Stimulated activated CD8-positive, alpha-beta memory T cell treated with anti-CD3 and anti-CD28 coated beads, Interleukin-15, amount 100 ng/mL, for 4 hours (primary cell): ENCODE results near the gene CDK8.
"Not testable (repeated sequence)": the region's sequence is repeated elsewhere in the genome, so short reads cannot be mapped to it uniquely, and the experiment has no call there.

Experiments used
- DNase-seq, 2 donors: peaks; one replicate each; pipeline ENCODE4 v3.0.0-alpha.2; 2020; ENCODE audit warnings: low read depth in 2 of 2

CDK8 gene

DNA sequence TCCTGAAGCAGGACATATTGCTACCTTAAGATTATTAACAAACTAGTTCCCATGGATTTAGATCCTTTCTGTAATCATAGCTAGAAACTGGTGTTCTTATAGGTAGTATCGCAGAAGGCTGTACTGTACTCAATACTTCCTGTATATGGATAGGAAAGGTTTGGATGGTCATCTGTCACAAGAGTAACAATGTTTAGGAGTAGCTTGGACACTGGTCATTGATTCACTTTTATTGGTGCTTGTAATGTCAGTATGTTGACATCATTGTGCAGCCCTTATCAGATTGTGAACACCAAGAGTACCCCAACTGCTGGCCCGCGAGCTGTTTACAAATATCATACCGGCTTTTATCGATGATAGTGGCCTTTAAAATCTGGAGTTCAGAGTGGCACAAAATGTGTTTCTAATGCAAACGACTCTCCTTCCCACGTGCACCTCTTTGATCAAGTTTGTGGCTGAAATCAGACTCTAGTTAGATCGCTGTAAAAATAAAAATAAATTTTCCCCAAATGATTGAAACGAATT is 605 bp upstream of the CDK8 start:
- no peak for DNase-seq

DNA sequence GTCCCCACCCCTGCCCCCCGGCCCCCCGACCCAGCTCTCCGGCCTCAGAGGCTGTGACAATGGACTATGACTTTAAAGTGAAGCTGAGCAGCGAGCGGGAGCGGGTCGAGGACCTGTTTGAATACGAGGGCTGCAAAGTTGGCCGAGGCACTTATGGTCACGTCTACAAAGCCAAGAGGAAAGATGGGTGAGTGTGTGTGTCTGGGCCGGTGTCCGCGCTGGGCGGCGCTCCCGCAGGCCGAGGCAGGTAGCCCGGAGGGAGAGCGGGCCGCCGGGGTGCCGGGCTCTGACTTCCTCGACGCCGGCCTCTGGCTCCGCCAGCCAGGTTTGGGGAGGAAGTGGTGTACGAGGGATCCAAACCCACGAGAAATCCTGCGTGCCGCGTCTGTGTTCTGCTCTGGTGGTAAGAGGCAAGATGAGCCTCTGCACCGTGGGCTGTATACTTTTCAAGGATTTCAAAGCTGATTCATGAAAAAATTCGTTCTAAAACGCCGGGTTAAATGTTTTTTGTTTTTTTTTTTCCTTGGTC is 718 bp downstream of the CDK8 start:
- peak in 1 of 2 donors; percentile 13 for DNase-seq

DNA sequence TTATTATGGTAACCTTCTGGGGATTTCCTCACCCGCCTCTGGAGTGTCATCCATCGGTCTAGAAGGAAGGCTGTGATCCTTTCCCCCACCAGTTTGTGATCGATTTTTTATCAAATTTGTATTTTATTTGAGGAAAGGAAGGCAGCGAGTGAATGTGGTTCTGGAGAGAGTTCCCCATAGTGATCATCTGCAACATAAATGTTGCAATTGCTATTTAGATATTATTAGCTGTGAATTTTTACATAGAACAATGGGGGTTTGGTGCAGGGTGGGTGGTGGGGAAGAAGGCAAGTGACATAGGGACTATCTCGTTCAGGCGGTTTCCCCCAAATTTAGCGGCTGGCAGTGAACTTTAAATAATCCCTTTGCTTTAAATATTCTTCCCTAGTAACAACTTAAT is 1.2 kb downstream of the CDK8 start:
- DNase-seq: no peak

DNA sequence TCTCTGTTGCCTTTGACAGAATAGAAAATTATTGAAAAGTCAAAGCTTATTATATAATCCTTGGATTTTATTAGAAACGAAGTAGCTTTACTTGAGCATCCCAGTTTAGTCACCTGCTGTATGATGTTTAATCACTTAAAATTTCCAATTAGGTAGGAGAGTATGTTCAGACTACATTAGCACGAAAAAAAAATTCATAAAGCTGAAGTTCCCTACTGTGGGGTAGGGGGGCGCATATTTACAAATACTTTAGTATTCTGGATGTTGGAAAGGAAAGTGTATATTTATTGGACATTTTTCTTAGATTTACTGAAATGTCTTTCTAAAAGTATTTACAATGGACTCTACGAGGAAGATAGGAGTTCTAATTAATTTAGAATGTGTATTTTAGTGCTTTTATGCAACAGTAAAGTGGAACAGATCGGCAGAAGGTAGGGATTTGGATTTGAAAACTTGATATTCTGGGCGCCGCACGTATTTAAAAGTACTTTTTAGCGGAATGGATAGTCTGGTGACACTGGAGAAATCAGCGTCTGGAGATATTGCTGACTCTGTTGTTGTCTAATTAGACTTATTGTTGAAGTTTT is 1.9 kb downstream of the CDK8 start:
- no peak for DNase-seq

DNA sequence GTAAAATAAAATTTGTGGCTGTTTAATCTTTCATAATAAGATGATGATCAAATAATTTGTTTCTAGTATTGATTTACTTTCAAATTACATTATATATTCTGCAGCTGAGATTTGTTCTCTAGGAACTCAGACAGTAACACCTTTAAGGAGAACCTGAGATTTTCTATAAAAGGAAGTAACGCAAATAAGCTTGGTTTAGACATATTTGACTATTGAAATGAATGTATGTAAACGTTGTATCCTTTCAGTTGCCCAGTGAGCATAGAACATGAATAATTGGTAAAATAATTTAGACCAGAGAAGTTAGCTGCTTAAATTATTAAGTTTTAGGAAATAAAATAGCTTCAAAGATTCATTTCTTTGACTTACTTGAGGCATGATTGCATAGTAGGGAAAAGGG is 3.1 kb downstream of the CDK8 start:
- DNase-seq: no peak

DNA sequence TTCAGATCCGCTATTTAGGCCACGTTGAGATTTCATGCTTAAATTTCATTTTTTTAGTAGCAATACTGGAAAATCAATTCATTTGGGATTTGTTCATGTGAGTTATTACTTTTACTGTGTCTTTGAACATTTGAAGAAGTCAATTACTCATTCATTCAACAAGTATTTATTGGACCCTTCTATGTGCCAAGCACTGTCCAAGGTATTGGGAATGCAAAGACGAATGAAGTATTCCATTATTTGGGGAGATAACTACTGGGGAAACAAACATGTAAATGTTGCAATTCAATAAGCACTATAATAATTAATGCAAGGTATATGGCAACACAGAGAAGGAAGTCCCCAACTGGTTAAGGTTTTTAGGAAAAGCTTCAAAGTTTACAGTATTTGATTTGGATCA is 5.7 kb downstream of the CDK8 start:
- no peak for DNase-seq

DNA sequence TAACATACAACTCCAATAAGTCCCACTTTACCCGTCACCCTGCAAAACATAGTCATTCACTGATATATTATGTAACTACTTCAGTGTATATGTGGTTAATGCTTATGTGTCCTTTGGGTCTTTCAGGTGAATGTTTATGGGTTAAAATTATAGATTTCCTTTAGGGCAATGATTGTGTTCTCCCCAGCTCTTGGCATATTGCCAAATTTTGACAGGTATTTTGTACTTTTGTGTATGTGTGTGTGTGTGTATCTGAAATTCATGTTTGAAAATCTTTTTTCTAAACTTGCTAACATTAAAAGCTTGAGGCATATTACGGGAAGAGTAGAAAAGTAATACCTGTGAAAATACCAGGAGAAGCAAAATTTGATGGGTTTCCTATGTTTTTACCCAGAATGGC is 8.2 kb downstream of the CDK8 start:
- DNase-seq: no peak

DNA sequence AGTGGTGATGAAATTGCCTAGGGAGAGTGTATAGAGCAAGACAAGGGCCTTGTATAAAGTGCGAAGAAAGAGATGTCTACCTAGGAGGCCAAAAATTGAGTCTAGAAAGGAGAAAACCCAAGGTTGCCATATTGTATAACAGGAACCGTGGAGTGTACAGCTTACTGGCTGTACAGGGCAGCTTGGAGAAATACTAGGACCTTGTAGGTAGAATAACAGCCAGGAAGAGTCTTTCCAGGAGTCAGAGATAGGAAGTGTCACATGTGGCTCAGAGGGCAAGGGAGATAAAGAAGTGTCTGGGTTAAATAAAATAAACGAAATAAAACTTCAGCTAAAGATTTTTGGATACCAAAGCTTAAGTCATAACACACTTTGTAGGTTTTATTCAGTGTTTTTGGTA is 12.4 kb downstream of the CDK8 start:
- DNase-seq: no peak

DNA sequence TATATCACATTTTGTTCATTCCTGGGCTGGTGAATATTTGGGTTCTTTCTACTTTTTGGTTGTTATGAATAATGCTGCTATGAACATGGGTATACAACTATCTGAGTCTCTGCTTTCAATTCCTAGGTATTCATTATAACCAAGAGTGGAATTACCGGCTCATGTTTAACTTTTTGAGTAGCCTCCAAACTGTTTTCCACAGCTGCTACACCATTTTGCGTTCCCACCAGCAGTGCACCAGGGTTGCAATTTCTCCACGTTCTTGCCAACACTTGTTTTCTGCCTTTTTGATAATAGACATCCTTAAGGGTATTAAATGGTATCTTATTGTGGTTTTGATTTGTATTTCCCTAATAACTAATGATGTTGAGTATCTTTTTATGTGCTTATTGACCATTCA is 16.8 kb downstream of the CDK8 start:
- DNase-seq: no peak

DNA sequence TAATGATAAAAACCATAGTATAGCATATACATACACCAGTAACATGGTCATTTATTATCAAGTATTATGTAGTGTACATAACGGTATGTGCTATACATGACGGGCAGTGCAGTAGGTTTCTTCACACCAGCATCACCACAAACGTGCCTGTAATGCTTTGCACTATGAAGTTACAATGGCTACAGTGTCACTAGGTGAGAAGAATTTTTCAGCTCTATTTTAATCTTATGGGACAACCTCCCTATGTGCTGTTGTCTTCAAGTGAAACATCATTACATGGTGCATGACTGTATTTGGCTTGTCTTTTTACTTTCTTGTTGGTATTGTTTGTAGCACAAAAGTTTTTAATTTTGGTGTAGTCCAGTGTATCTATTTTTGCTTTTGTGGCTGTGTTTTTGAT is 18.7 kb downstream of the CDK8 start:
- DNase-seq: no peak

DNA sequence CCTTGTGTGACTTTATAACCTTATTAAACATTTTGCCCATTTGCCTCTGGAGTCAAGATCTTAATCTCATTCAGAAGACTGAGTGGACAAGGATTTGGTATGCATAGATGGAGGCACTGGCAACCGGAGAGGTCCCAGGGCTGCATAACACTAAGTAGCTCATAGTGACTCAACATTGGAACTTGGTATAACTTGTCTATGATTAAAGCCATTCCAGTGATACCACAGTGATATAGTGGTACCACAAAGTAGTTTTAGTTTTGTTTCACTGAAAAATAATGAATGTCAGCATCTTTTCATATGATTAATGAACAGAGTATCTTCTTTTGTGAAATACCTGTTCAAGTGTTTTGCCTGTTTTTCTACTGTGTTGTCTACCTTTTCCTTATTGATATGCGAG is 26.4 kb downstream of the CDK8 start:
- no peak for DNase-seq

DNA sequence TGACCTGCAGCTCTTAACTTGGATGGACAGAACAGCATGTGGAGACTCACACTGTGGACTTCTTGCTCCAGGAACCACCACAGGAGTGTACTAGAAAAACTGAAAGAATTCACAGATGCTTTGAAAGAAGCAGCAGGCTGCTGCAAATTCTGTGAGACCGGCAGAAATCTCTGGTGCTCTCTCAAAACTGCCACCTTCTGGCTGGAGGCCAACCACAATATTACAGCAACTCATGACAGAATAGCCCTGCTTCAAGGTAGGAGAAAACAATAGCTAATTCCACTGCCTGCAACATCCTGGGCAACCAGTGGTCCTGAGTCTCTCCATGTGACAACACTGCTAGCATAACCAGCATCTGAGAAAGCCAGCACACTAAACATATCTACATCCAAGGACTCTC is 26.9 kb downstream of the CDK8 start:
- no peak for DNase-seq

DNA sequence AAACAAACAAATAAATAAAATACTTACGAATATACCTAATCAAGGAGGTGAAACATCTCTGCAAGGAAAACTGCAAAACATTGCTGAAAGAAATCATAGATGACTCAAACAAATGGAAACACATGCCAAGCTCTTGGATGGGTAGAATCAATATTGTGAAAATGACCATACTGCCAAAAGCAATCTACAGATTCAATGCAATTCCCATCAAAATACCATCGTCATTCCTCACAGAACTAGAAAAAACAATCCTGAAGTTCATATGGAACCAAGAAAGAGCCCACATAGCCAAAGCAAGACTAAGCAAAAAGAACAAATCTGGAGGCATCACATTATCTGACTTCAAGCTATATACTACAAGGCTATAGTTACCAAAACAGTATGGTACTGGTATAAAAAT is 32.0 kb downstream of the CDK8 start:
- DNase-seq: not testable (repeated sequence)

DNA sequence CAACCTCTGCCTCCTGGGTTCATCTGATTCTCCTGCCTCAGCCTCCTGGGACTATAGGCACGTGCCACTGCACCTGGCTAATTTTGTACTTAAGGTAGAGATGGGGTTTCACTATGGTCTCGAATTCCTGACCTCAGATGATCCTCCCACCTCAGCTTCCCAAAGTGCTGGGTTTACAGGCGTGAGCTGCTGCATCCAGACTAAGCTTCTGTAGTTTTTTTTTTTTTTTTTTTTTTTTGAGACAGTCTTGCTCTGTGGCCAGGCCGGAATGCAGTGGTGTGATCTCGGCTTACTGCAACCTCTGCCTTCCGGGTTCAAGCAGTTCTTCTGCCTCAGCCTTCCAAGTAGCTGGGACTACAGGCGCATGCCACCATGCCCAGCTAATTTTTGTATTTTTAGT is 34.9 kb downstream of the CDK8 start:
- not testable (repeated sequence) for DNase-seq

DNA sequence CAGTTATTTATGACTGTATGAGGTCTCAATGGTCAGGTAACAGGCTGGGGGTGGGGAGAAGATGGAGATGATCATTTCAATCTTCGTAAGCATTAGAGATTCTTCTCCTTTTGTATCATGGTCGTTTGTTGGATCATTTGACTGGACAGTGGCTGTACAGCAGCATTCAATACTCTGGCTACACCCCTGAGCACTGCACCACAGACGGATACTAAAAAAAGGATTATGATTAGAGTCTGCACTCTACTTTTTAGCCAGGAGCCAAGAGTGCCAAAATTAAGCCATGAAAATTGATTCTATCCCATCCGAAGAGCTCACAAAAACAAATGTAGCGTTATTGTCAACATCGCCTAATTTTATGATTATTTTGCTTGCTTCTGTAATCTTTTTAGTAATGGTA is 41.9 kb downstream of the CDK8 start:
- DNase-seq: no peak

DNA sequence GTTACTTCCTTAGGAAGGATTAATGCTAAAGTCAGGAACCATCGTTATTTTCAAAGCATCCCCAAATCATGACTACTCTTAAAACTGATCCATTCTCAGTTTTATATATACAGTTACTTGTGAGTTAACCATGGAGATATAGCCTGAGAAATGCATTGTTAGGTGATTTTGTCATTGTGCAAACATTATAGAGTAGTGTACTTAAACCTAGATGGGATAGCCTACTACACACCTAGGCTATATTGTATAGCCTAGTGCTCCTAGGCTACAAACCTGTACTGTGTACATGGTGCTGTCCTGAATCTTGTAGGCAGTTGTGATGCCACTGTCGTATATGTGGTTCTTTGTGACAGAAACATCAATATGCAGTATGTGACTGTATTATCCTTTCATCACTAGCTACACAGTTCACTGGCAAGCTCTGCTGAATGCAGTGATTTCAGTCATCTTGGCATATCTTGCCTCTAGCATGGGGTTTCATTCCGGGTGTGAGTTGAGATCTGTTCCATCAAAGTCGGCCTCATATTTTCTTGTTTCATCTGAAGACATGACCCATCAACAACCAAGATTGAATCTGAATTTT is 45.3 kb downstream of the CDK8 start:
- no peak for DNase-seq

DNA sequence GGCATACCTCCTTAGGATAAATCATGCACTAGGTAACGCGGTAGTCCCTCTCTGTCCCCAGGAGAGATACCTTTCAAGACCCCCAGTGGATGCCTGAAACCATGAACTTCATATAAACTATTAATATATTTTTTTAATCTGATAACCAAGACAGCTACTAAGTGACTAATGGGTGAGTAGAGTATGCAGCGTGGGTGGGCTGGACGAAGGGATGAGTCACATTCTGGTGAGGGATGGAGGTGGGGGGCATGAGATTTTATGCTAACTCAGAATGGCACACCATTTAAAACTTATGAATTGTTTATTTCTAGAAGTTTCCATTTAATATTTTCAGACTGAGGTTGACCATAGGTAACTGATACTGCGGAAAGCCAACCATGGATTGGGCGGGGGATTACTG is 46.2 kb downstream of the CDK8 start:
- DNase-seq: peak; percentile 2 to 7

DNA sequence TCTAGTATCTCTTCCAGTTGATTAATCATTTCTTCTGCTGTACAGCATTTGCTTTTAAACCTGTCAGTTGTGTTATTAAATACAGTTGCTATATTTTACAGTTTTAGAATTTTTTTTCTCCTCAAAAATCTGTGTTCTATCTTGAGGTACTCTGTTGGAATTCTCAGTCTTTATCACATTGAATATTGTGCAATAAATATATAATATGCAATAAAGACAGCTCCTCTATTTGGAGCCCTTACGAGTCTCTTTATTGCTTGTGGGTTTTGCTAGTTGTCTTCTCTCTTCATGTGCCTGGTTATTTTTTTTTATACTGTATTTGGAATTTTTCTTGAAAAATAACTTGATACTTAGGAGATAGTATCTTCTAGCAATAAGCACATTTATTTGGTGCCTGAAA is 51.7 kb downstream of the CDK8 start:
- no peak for DNase-seq

DNA sequence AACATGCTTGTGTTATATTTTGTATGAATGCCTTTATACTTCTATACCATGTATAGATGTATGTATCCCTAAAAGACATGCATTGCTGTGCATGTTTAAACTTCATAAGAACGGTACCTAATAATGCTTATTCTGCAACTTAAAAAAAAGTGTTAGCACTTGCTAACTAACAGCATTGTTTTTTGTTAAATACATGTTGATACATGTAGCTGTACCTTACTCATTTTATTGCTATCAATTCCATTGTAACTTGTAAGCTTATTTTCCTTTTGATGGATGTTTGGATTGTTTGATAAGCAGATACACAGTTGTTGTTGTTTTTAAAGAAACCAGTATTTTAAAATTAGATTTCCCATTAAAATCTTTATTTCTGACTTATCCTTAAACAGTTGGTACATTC is 53.8 kb downstream of the CDK8 start:
- no peak for DNase-seq

DNA sequence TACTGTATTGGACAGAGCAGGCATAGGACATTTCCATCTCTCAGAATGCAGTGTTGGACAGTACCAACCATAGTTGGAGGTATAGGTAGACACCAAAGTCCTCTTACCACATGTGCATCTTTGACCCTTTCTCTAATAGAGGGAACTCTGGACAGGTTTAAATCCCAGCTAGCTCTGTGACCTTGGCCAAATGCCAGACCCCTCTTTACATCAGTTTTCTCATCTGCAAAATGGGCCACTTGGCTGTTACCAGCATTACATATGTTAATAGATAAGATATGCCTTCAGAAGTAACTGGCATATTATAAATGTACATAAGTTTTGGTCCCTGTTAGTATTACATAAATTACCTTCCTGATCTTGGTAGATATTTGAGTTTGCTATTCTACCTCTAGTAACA is 54.3 kb downstream of the CDK8 start:
- no peak for DNase-seq

DNA sequence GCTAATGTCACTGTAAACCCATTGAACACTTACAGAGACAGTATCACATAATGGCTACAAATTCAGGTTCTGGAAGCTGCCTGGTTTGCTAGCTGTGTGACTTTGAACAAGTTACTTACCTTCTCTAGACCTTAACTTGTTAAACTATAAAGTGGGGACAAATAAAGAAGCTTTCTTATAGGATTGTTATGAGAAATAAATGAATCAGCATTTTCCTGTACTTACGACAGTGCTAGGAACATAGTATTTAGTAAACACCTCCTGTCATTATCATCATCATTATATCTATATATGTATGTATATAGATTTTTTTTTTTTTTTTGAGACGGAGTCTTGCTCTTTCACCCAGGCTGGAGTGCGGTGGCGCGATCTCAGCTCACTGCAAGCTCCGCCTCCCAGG is 54.9 kb downstream of the CDK8 start:
- no peak for DNase-seq

DNA sequence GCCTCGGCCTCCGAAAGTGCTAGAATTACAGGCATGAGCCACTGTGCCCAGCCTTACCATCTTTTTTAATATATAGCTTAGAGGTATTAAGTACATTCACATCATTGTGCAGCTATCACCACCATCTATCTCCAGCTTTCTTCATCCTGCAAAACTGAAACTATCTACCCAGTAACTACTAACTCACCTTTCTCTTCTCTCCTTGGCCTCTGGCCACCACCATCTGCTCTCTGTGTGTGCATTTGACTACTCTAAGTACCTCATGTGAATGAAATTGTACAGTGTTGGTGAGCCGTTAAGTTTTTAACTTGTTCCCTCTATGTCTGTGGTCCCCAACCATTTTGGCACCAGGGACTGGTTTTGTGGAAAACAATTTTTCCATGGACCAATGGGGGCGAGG is 56.1 kb downstream of the CDK8 start:
- DNase-seq: no peak

DNA sequence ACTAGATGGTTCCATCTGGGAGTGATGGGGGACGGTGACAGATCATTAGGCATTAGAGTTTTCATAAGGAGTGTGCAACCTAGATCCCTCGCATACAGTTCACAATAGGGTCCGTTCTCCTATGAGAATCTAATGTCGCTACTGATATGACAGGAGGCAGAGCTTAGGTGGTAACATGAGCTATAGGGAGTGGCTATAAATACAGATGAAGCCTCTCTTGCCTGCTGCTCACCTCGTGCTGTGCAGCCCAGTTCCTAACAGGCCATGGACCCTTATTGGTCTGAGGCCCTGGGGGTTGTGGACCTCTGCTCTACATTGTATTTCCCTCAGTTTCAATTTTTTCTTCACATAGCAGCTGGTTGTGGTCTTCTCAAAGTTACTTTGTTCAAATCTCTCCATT is 56.5 kb downstream of the CDK8 start:
- no peak for DNase-seq

DNA sequence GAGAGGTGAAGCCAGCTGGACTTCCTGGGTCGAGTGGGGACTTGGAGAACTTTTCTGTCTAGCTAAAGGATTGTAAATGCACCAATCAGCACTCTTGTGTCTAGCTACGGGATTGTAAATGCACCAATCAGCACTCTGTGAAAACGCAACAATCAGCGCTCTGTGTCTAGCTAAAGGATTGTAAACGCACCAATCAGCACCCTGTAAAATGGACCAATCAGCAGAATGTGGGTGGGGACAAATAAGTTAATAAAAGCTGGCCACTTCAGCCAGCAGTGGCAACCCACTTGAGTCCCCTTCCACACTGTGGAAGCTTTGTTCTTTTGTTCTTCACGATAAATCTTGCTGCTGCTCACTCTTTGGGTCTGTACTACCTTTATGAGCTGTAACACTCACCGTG is 58.1 kb downstream of the CDK8 start:
- DNase-seq: not testable (repeated sequence)
